ENCODE measurements around the gene HIVEP3.

The HIVEP3 gene

GRCh38 chr1:41728403-41729202 is 190.1 kb downstream of the HIVEP3 start:
- H3K4me3 ChIP-seq (ENCODE audit: low read depth, low read length), result no peak overlapping the region
- no peak overlapping the region for H3K27ac ChIP-seq (ENCODE audit: extremely low read depth, low read depth, low read length)
- CTCF ChIA-PET, result interaction anchor here (0.6 kb wide), 1 partner anchor 34 kb away, joined by 3 read pairs; no protein-coding TSS in a partner anchor

GRCh38 chr1:41727749-41728115 is 191.0 kb downstream of the HIVEP3 start:
- no peaks in the 10 kb centered on the region for H3K4me1 ChIP-seq (ENCODE audit: control insufficient read depth, insufficient read depth, low read length)
- ChIA-PET POLR2A (no interaction called here), CTCF (interaction anchor here (0.6 kb wide), 2 partner anchors 305 to 424 kb away, joined by 3 read pairs; no protein-coding TSS in a partner anchor)

More at GRCh38 chr1:41728403-41729202, 190.1 kb downstream of the HIVEP3 start:
- H3K4me1 ChIP-seq (ENCODE audit: control insufficient read depth, insufficient read depth, low read length), result no peaks in the 10 kb centered on the region
- no peaks in the 10 kb centered on the region for H3K9me3 ChIP-seq (ENCODE audit: control insufficient read depth, insufficient read depth, low read depth, low read length)
- H3K36me3 ChIP-seq (ENCODE audit: control insufficient read depth in 2 of 2, insufficient read depth in 1 of 2, low read length in 2 of 2), result no peaks in the 10 kb centered on the region
- POLR2A ChIA-PET, result no interaction called here
- no peak for TF ChIP-seq ZNF16 (tag by site-specific recombination; IDR thresholded peaks at IDR 0.05; ENCODE audit: low read depth)

More at GRCh38 chr1:41727749-41728115, 191.0 kb downstream of the HIVEP3 start:
- Histone ChIP-seq H3K9me3 (ENCODE audit: control insufficient read depth, insufficient read depth, low read depth, low read length) (no peaks in the 10 kb centered on the region), H3K4me3 (ENCODE audit: low read depth, low read length) (no peak overlapping the region), H3K27ac (ENCODE audit: extremely low read depth, low read depth, low read length) (no peak overlapping the region), H3K36me3 (ENCODE audit: control insufficient read depth in 2 of 2, insufficient read depth in 1 of 2, low read length in 2 of 2) (no peaks in the 10 kb centered on the region)
- TF ChIP-seq KLF8 (tag by site-specific recombination; IDR thresholded peaks at IDR 0.05), result no peak
- no peak for TF ChIP-seq ZNF549 (tag by site-specific recombination; IDR thresholded peaks at IDR 0.05)
- TF ChIP-seq ZNF544 (tag by site-specific recombination; IDR thresholded peaks at IDR 0.05), result no peak
- no peak for TF ChIP-seq ZNF785 (tag by site-specific recombination; IDR thresholded peaks at IDR 0.05)
- TF ChIP-seq PRDM4 (tag by site-specific recombination; IDR thresholded peaks at IDR 0.05), result no peak
- TF ChIP-seq ZNF157 (tag by site-specific recombination; IDR thresholded peaks at IDR 0.05), result no peak
- no peak for TF ChIP-seq ZNF501 (tag by site-specific recombination; IDR thresholded peaks at IDR 0.05)
- TF ChIP-seq ZNF398 (tag by site-specific recombination; IDR thresholded peaks at IDR 0.05), result no peak
- TF ChIP-seq ZNF670 (tag by site-specific recombination; IDR thresholded peaks at IDR 0.05; ENCODE audit: low read depth), result no peak
- TF ChIP-seq ZNF362 (tag by site-specific recombination; IDR thresholded peaks at IDR 0.05), result no peak
- no peak for TF ChIP-seq ZNF621 (tag by site-specific recombination; IDR thresholded peaks at IDR 0.05)
- no peak for TF ChIP-seq ZSCAN4 (tag by site-specific recombination; IDR thresholded peaks at IDR 0.05)
- TF ChIP-seq ZBTB48 (tag by site-specific recombination; IDR thresholded peaks at IDR 0.05), result no peak

Data from HEK293 (cell line).